ENCODE measurements around the gene KANK4.

Gene KANK4

DNA sequence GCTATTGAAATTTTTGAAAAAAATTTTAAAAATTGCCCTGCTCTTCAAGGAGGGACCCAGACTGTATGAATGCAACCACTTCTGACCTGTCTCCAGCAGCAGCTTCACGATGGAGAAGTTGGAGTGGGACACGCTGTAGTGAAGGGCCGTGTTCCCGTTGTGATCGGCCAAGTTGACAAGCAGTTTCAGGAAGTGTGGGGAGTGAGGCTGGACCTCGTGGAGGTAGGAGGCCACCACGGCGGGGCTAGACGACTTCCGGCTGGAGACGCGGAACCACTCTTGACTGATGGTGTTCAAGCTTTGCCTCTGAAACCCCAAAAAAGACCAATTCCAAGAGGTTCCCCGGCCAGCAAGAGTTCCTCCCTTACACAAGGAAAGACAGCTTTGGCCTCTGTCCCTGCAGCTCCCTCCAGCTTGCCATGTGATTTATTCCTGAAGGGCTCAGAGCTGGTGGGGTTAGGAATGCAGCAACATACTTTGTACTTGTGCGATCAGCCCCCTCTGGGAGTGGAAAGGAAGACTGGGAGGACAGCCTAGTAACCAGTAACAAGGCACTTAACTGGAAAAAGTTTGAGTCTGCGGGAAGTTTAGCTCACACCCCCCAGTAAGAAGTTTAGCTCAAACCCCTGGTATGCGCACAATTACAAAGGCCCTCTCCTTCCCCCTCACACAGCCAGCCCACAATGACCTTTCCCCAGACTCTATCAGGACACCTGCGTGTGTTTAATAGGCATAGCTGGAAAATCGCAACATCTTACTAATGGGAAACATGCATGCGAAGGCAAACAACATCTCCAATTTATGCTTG, 56.0 kb downstream of the KANK4 start:
- no peak overlapping the region for H3K27ac ChIP-seq (ENCODE audit: low read length)
- ATAC-seq (ENCODE audit: insufficient read depth, low read depth), result no peak

GRCh38 chr1:62260688-62261087, 58.5 kb downstream of the KANK4 start:
- ATAC-seq (ENCODE audit: insufficient read depth, low read depth) (no peak), DNase-seq (no peak)
- Histone ChIP-seq H3K4me1 (ENCODE audit: insufficient read depth, low read length) (no peaks in the 10 kb centered on the region), H3K79me2 (ENCODE audit: insufficient read depth, low read length) (no peaks in the 10 kb centered on the region), H3K36me3 (ENCODE audit: insufficient read depth, low read length) (no peaks in the 10 kb centered on the region), H3K9me3 (ENCODE audit: insufficient read depth, low read length, severe bottlenecking) (no peaks in the 10 kb centered on the region), H2AFZ (ENCODE audit: low read depth, low read length) (no peak overlapping the region), H3K9ac (ENCODE audit: low read depth, low read length) (no peak overlapping the region), H3K27ac (ENCODE audit: low read length) (no peak overlapping the region), H3K4me2 (ENCODE audit: insufficient read depth, low read length) (no peak overlapping the region), H3K27me3 (ENCODE audit: insufficient read depth, low read length, poor library complexity) (no peaks in the 10 kb centered on the region), H4K20me1 (ENCODE audit: insufficient read depth, low read length) (no peaks in the 10 kb centered on the region), H3K4me3 (ENCODE audit: low read depth in 1 of 2, low read length in 2 of 2) (no peak overlapping the region)
- TF ChIP-seq CTCF (IDR thresholded peaks at IDR 0.05; ENCODE audit: borderline replicate concordance, extremely low read depth, low read length, poor library complexity, severe bottlenecking) (no peak), EZH2 (IDR thresholded peaks at IDR 0.05; ENCODE audit: borderline replicate concordance, low read depth, low read length, severe bottlenecking) (no peak)

More for the DNA sequence above, 56.0 kb downstream of the KANK4 start:
- no peak for DNase-seq
- no peak overlapping the region for H3K9ac ChIP-seq (ENCODE audit: low read depth, low read length)
- H3K27me3 ChIP-seq (ENCODE audit: insufficient read depth, low read length, poor library complexity), result no peaks in the 10 kb centered on the region
- no peaks in the 10 kb centered on the region for H4K20me1 ChIP-seq (ENCODE audit: insufficient read depth, low read length)
- H2AFZ ChIP-seq (ENCODE audit: low read depth, low read length), result no peak overlapping the region
- no peaks in the 10 kb centered on the region for H3K79me2 ChIP-seq (ENCODE audit: insufficient read depth, low read length)
- H3K4me2 ChIP-seq (ENCODE audit: insufficient read depth, low read length), result no peak overlapping the region
- no peaks in the 10 kb centered on the region for H3K36me3 ChIP-seq (ENCODE audit: insufficient read depth, low read length)
- H3K4me3 ChIP-seq (ENCODE audit: low read depth in 1 of 2, low read length in 2 of 2), result no peak overlapping the region
- no peaks in the 10 kb centered on the region for H3K4me1 ChIP-seq (ENCODE audit: insufficient read depth, low read length)
- no peak for TF ChIP-seq EZH2 (IDR thresholded peaks at IDR 0.05; ENCODE audit: borderline replicate concordance, low read depth, low read length, severe bottlenecking)
- no peak for TF ChIP-seq CTCF (IDR thresholded peaks at IDR 0.05; ENCODE audit: borderline replicate concordance, extremely low read depth, low read length, poor library complexity, severe bottlenecking)
- H3K9me3 ChIP-seq (ENCODE audit: insufficient read depth, low read length, severe bottlenecking), result no peaks in the 10 kb centered on the region

DNA sequence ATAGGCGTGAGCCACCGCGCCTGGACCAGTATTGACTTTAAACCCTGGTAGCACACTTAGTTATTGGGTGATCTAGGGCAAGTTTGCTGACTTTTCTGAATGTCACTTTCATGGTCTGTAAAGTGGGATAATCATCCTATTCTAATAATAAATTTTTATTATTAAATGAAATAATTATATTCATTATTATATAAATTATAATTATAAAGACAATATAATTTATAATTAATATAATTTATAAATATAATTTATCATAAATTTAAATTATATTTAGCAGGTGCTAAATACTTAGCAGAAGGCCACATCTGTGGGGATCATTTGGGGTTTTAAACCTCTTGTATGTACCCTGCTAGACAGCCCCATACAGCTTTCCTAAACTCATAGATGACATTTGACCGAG, 59.7 kb downstream of the KANK4 start:
- ATAC-seq (ENCODE audit: insufficient read depth, low read depth), result no peak

More for the DNA sequence above, 59.7 kb downstream of the KANK4 start:
- Histone ChIP-seq H3K79me2 (ENCODE audit: insufficient read depth, low read length) (no peaks in the 10 kb centered on the region), H3K4me2 (ENCODE audit: insufficient read depth, low read length) (no peak overlapping the region), H3K36me3 (ENCODE audit: insufficient read depth, low read length) (no peaks in the 10 kb centered on the region), H3K4me1 (ENCODE audit: insufficient read depth, low read length) (no peaks in the 10 kb centered on the region), H3K9ac (ENCODE audit: low read depth, low read length) (no peak overlapping the region), H3K9me3 (ENCODE audit: insufficient read depth, low read length, severe bottlenecking) (no peaks in the 10 kb centered on the region), H3K4me3 (ENCODE audit: low read depth in 1 of 2, low read length in 2 of 2) (no peak overlapping the region), H3K27ac (ENCODE audit: low read length) (no peak overlapping the region), H2AFZ (ENCODE audit: low read depth, low read length) (no peak overlapping the region), H4K20me1 (ENCODE audit: insufficient read depth, low read length) (no peaks in the 10 kb centered on the region), H3K27me3 (ENCODE audit: insufficient read depth, low read length, poor library complexity) (no peaks in the 10 kb centered on the region)
- TF ChIP-seq EZH2 (IDR thresholded peaks at IDR 0.05; ENCODE audit: borderline replicate concordance, low read depth, low read length, severe bottlenecking) (no peak), CTCF (IDR thresholded peaks at IDR 0.05; ENCODE audit: borderline replicate concordance, extremely low read depth, low read length, poor library complexity, severe bottlenecking) (no peak)
- DNase-seq, result no peak
